HepG2 (cell line): ENCODE measurements around the gene TMEM215. TPM values are rescaled to one million over a fixed set of nuclear protein-coding genes. Genes with fewer than 3 reads are reported as not detected.

Experiments
- ATAC-seq: fragments of 200-7000 bp; cut with Tn5 transposase; 3 replicates; pipeline ENCODE4 v1.9.1; 2020; ENCODE audit warnings: mild to moderate bottlenecking, moderate library complexity
- BruUV-seq: library from RNA; stranded (reverse); fragments of 400-500 nt; replicated peaks from 2 replicates; lab custom pipeline; 2021; lab: Mats Ljungman, UMichigan
- CTCF ChIA-PET: fragments of 300-600 bp; formaldehyde crosslinking; extraction: SDS; loops from one replicate; lab custom pipeline; 2021; ENCODE audit warnings: low total read pairs, inconsistent platforms, low intra/inter-chr PET ratio; lab: Yijun Ruan, JAX
- POLR2A ChIA-PET: fragments of 350-600 bp; sonication (Branson Sonifier 250); formaldehyde crosslinking; loops from one replicate; lab custom pipeline; 2020; ENCODE audit warnings: antibody characterized with exemption, inconsistent platforms; lab: Yijun Ruan, JAX
- DNase-seq: peaks from one replicate; pipeline ENCODE4 v3.0.0-alpha.2; 2015; ENCODE audit warnings: low spot score
- FAIRE-seq: peaks from 3 replicates; lab custom pipeline; 2011; peaks lifted over from hg19 to GRCh38; lab: Jason Lieb, UNC
- H2AFZ ChIP-seq: one replicate; pipeline ENCODE4 v1.6.1; 2011; ENCODE audit warnings: low read length, inconsistent platforms
- H3K27ac ChIP-seq: fragments of 300-600 bp; 3 replicates; pipeline ENCODE4 v1.8.0; 2011; ENCODE audit warnings: mixed run types, mild to moderate bottlenecking, mixed read lengths, low read length, inconsistent platforms; ENCODE audit not compliant: insufficient read depth; ENCODE audit errors: extremely low read length
- H3K27me3 ChIP-seq, 2 experiments: fragments of 200-600 bp in 1 of 2; 2 replicates in 1 of 2; 3 replicates in 1 of 2; pipeline versions ENCODE4 v1.6.0 to v1.8.0; 2011; ENCODE audit warnings: low read length in 2 of 2, mild to moderate bottlenecking in 2 of 2, moderate library complexity in 2 of 2, inconsistent platforms in 1 of 2; ENCODE audit not compliant: insufficient read depth in 2 of 2, control insufficient read depth in 1 of 2
- H3K36me3 ChIP-seq, 2 experiments: fragments of 200-600 bp in 1 of 2; replicated peaks in 1 of 2; 2 replicates in 1 of 2; 3 replicates in 1 of 2; pipeline versions ENCODE4 v1.5.1 to v1.8.0; 2011; ENCODE audit warnings: low read length in 2 of 2, inconsistent platforms in 1 of 2; ENCODE audit not compliant: insufficient read depth in 2 of 2, control insufficient read depth in 1 of 2
- H3K4me1 ChIP-seq: 2 replicates; pipeline ENCODE4 v1.5.1; 2012; ENCODE audit warnings: low read length, inconsistent platforms; ENCODE audit not compliant: insufficient read depth
- H3K4me2 ChIP-seq: 2 replicates; pipeline ENCODE4 v1.6.0; 2011; ENCODE audit warnings: low read depth, low read length, inconsistent platforms
- H3K4me3 ChIP-seq, 3 experiments: fragments of 200-600 bp in 1 of 3; sonication (generic), shearing (Covaris generic) in 1 of 3; replicated peaks in 1 of 3; 2 replicates each; pipeline ENCODE4 v1.5.1; 2011 to 2016; ENCODE audit warnings: low read length in 3 of 3, inconsistent platforms in 2 of 3, low read depth in 2 of 3, mild to moderate bottlenecking in 2 of 3, control low read depth in 1 of 3, mixed read lengths in 1 of 3; ENCODE audit not compliant: insufficient read depth in 1 of 3
- H3K79me2 ChIP-seq: one replicate; pipeline ENCODE4 v1.6.1; 2011; ENCODE audit warnings: low read length, inconsistent platforms; ENCODE audit not compliant: insufficient read depth
- H3K9ac ChIP-seq: 2 replicates; pipeline ENCODE4 v1.6.0; 2011; ENCODE audit warnings: mild to moderate bottlenecking, low read depth, low read length, inconsistent platforms; ENCODE audit not compliant: insufficient read depth
- H3K9me3 ChIP-seq: 2 replicates; pipeline ENCODE4 v1.5.1; 2012; ENCODE audit warnings: mild to moderate bottlenecking, low read length
- H4K20me1 ChIP-seq: 2 replicates; pipeline ENCODE4 v1.6.0; 2011; ENCODE audit warnings: inconsistent platforms, mild to moderate bottlenecking, low read length, moderate library complexity; ENCODE audit not compliant: insufficient read depth
- ARID2 ChIP-seq: sonication (generic); formaldehyde crosslinking; IDR thresholded peaks from 2 replicates; pipeline ENCODE4 v1.8.1; 2022; ENCODE audit warnings: mild to moderate bottlenecking, missing genetic modification reagents, borderline replicate concordance
- BORCS8-MEF2B ChIP-seq: sonication (generic); formaldehyde crosslinking; IDR thresholded peaks from 2 replicates; pipeline ENCODE4 v1.8.0; 2022; ENCODE audit warnings: mild to moderate bottlenecking, missing genetic modification reagents
- FLYWCH1 ChIP-seq: sonication (generic); formaldehyde crosslinking; IDR thresholded peaks from 2 replicates; pipeline ENCODE4 v1.8.1; 2023; ENCODE audit warnings: mild to moderate bottlenecking, missing genetic modification reagents
- KMT2B ChIP-seq: IDR thresholded peaks from 2 replicates; pipeline ENCODE4 v1.6.1; 2016; ENCODE audit warnings: missing genetic modification reagents, missing compliant biosample characterization
- NFRKB ChIP-seq: fragments of 450-650 bp; IDR thresholded peaks from 2 replicates; pipeline ENCODE4 v1.6.1; 2017
- RBAK ChIP-seq: sonication (generic); formaldehyde crosslinking; IDR thresholded peaks from 2 replicates; pipeline ENCODE4 v1.5.1; 2020; ENCODE audit warnings: mild to moderate bottlenecking, missing genetic modification reagents
- SAP130 ChIP-seq: IDR thresholded peaks from 2 replicates; pipeline ENCODE4 v1.6.1; 2016; ENCODE audit warnings: low read depth
- ZFP36L1 ChIP-seq: sonication (generic); formaldehyde crosslinking; IDR thresholded peaks from 2 replicates; pipeline ENCODE4 v1.8.0; 2022; ENCODE audit warnings: mild to moderate bottlenecking, missing genetic modification reagents, moderate library complexity
- ZNF10 ChIP-seq: sonication (generic); formaldehyde crosslinking; IDR thresholded peaks from 2 replicates; pipeline ENCODE4 v1.4.0; 2020; ENCODE audit warnings: mild to moderate bottlenecking, low read depth, missing genetic modification reagents, borderline replicate concordance
- ZNF367 ChIP-seq: sonication (generic); formaldehyde crosslinking; IDR thresholded peaks from 2 replicates; pipeline ENCODE4 v1.4.0; 2020; ENCODE audit warnings: missing genetic modification reagents, borderline replicate concordance
- WGBS: methylation state at CpG from one replicate; pipeline ENCODE4 v1.1.6; 2017; ENCODE audit warnings: low lambda C conversion rate; 5-methylcytosine and 5-hydroxymethylcytosine counted together
- in situ Hi-C: cut with HindIII; loops from 2 replicates; pipeline ENCODE4 v1.10.0; 2017; ENCODE audit warnings: low pct_unique_long_range_greater_than_20kb; ENCODE audit not compliant: extremely low pct_ligation_motif_present
- intact Hi-C: fragments of 100-400 bp; cut with micrococcal nuclease; formaldehyde crosslinking; loops from one replicate; pipeline ENCODE4 v1.10.0; 2022; ENCODE audit not compliant: unreplicated experiment
- polyA plus RNA-seq, 8 experiments: library from polyadenylated mRNA; depleted of rRNA in 3 of 8; stranded (reverse) in 7 of 8; unstranded in 1 of 8; fragments of >200 nt; fragmentation: Illumina TruSeq in 4 of 8; extraction: Trizol in 4 of 8; gene quantifications; 2 replicates each; pipeline versions ENCODE4 v1.2.1 to v1.2.3, GENCODE V29; 2011 to 2016; ENCODE audit warnings: low read depth in 4 of 8, missing spikeins in 1 of 8, mixed read lengths in 1 of 8; ENCODE audit not compliant: insufficient read depth in 1 of 8
- total RNA-seq, 5 experiments: library from RNA; depleted of rRNA; stranded (reverse); fragments of >200 nt; fragmentation: Illumina TruSeq; extraction: Trizol; gene quantifications; 2 replicates each; pipeline ENCODE4 v1.2.3, GENCODE V29; 2016; ENCODE audit warnings: low read depth in 1 of 5
- TF ChIP-seq, protein P1 (sequence below), 2 experiments: fragments of 450-650 bp in 1 of 2; sonication (generic) in 1 of 2; formaldehyde crosslinking; IDR thresholded peaks; 2 replicates each; pipeline versions ENCODE4 v1.5.0 to v1.8.0; 2020 to 2022; ENCODE audit warnings: mild to moderate bottlenecking in 1 of 2, missing genetic modification reagents in 1 of 2
- TF ChIP-seq, protein P2 (sequence below): IDR thresholded peaks from 2 replicates; pipeline ENCODE4 v1.6.1; 2016; ENCODE audit warnings: mild to moderate bottlenecking

Gene TMEM215
- total and polyA plus RNA-seq, 2 of the 13 experiments (the other 11 are each of a cell fraction or from before 2014, with no cell fraction given) = not detected

DNA sequence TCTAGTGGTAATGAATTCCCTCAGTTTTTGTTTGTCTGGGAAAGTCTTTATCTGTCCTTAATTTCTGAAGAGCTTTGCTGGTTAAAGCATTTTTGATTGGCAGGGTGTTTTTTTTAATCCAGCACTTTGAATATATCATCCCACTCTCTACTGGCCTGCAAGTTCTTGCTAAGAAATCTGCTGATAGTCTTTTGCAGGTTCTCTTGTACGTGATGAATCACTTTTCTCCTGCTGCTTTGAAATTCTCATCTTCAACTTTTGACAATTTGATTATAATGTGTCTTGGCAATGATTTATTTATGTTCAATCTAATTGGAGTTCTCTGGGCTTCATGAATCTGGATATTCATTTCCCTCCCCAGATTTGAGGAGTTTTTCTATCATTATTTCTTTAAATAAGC lies 8.1 kb upstream of the TMEM215 start:
- Histone ChIP-seq H3K27me3 (no peaks in the 10 kb centered on the region), H3K36me3 (no peaks in the 10 kb centered on the region), H3K9me3 (peaks cover 4% of the 10 kb centered on the region; the same call in 1 of the 2 replicates), H3K4me2 (no peak overlapping the region), H3K79me2 (no peaks in the 10 kb centered on the region), H4K20me1 (no peaks in the 10 kb centered on the region), H3K9ac (no peak overlapping the region), H2AFZ (no peak overlapping the region), H3K4me1 (no peaks in the 10 kb centered on the region), H3K4me3 (no peak overlapping the region), H3K27ac (no peak overlapping the region)
- no peak for TF ChIP-seq SAP130 (CRISPR knock-in tag)
- no TSS peak for BruUV-seq
- FAIRE-seq (no peak), ATAC-seq (no peak), DNase-seq (no peak)
- WGBS = 0% methylated on average over 1 of the region's 1 CpG
- ChIA-PET POLR2A (no interaction called here), CTCF (no interaction called here)
- intact Hi-C loops = no loop called here
- in situ Hi-C loops = no loop called here

DNA sequence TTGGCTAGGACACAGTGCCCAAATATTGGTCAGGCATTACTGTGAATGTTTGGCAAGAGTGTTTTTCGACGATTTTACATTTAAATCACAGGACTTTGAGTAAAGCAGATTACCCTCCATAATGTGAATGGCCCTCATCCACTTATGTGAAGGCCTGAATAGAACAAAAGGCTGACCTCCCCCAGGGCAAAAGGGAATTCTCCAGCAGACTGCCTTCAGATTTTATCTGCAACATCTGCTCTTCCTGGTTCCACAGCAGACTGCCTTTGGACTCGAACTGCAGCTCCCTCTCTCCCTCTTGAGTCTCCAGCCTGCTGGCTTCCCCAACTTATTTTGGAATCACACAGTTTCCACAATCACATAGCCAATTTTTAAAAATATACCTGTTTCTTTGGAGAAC lies 7.1 kb upstream of the TMEM215 start:
- no peaks in the 10 kb centered on the region for H3K79me2 ChIP-seq
- TF ChIP-seq BORCS8-MEF2B (CRISPR knock-in tag) (no peak), ZNF10 (CRISPR knock-in tag) (no peak), NFRKB (no peak), KMT2B (CRISPR knock-in tag) (no peak), ZNF367 (no peak), FLYWCH1 (CRISPR knock-in tag) (no peak), ZFP36L1 (no peak), RBAK (CRISPR knock-in tag) (no peak), ARID2 (CRISPR knock-in tag) (no peak)
- TF ChIP-seq, protein P1, sequence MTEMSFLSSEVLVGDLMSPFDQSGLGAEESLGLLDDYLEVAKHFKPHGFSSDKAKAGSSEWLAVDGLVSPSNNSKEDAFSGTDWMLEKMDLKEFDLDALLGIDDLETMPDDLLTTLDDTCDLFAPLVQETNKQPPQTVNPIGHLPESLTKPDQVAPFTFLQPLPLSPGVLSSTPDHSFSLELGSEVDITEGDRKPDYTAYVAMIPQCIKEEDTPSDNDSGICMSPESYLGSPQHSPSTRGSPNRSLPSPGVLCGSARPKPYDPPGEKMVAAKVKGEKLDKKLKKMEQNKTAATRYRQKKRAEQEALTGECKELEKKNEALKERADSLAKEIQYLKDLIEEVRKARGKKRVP (CRISPR knock-in tag; IDR thresholded peaks at IDR 0.05) = no peak
- TF ChIP-seq, protein P2, sequence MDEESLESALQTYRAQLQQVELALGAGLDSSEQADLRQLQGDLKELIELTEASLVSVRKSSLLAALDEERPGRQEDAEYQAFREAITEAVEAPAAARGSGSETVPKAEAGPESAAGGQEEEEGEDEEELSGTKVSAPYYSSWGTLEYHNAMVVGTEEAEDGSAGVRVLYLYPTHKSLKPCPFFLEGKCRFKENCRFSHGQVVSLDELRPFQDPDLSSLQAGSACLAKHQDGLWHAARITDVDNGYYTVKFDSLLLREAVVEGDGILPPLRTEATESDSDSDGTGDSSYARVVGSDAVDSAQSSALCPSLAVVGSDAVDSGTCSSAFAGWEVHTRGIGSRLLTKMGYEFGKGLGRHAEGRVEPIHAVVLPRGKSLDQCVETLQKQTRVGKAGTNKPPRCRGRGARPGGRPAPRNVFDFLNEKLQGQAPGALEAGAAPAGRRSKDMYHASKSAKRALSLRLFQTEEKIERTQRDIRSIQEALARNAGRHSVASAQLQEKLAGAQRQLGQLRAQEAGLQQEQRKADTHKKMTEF = no peak

More for the DNA sequence above, 7.1 kb upstream of the TMEM215 start:
- no TSS peak for BruUV-seq
- H3K4me3 ChIP-seq = no peak overlapping the region
- 0% methylated on average over 3 of the region's 3 CpGs for WGBS
- intact Hi-C loops = no loop called here
- no peaks in the 10 kb centered on the region for H3K36me3 ChIP-seq
- no peak overlapping the region for H3K27ac ChIP-seq
- no peak for DNase-seq
- no peaks in the 10 kb centered on the region for H4K20me1 ChIP-seq
- no peak for FAIRE-seq
- in situ Hi-C loops = no loop called here
- H3K9me3 ChIP-seq = peaks cover 4% of the 10 kb centered on the region; the same call in 1 of the 2 replicates
- no peak overlapping the region for H2AFZ ChIP-seq
- POLR2A ChIA-PET = no interaction called here
- CTCF ChIA-PET = no interaction called here
- H3K9ac ChIP-seq = no peak overlapping the region
- H3K4me2 ChIP-seq = no peak overlapping the region
- H3K27me3 ChIP-seq = peaks cover 0 to 6% of the 10 kb centered on the region in 2 experiments; a peak in 1 of 5 replicates
- no peaks in the 10 kb centered on the region for H3K4me1 ChIP-seq
- no peak for ATAC-seq
